GM23338 (cell line): Measurements from ENCODE around the gene CCNF. TPM values are rescaled to one million over a fixed set of nuclear protein-coding genes. Genes with fewer than 3 reads are reported as not detected.

Experiments
- ATAC-seq: fragments of 200-7000 bp; cut with Tn5 transposase; 3 replicates; pipeline ENCODE4 v1.9.1; 2020
- DNase-seq: peaks from one replicate; pipeline ENCODE4 v3.0.0-alpha.2; 2015; ENCODE audit warnings: low spot score
- H2AFZ ChIP-seq: fragments of 200-600 bp; sonication (generic); 2 replicates; pipeline ENCODE4 v1.8.0; 2016; ENCODE audit warnings: antibody characterized with exemption, mild to moderate bottlenecking, moderate library complexity
- H3F3A ChIP-seq: fragments of 200-600 bp; sonication (generic); replicated peaks from 2 replicates; pipeline ENCODE4 v1.8.0; 2017; ENCODE audit warnings: antibody characterized with exemption, mixed run types, low read depth
- H3K27ac ChIP-seq: fragments of 200-600 bp; sonication (generic); 2 replicates; pipeline ENCODE4 v1.6.1; 2016; ENCODE audit warnings: low read depth
- H3K27me3 ChIP-seq: fragments of 200-600 bp; sonication (generic); 2 replicates; pipeline ENCODE4 v1.8.0; 2016; ENCODE audit warnings: mild to moderate bottlenecking, mixed run types, moderate library complexity; ENCODE audit not compliant: insufficient read depth
- H3K36me3 ChIP-seq: fragments of 200-600 bp; sonication (generic); 2 replicates; pipeline ENCODE4 v1.8.0; 2016; ENCODE audit warnings: mild to moderate bottlenecking; ENCODE audit not compliant: insufficient read depth
- H3K4me1 ChIP-seq: fragments of 200-600 bp; sonication (generic); 2 replicates; pipeline ENCODE4 v1.8.0; 2016; ENCODE audit warnings: mild to moderate bottlenecking, moderate library complexity; ENCODE audit not compliant: insufficient read depth
- H3K4me2 ChIP-seq: fragments of 200-600 bp; sonication (generic); 2 replicates; pipeline ENCODE4 v1.7.1; 2017; ENCODE audit warnings: mixed run types
- H3K4me3 ChIP-seq: fragments of 200-600 bp; sonication (generic); 2 replicates; pipeline ENCODE4 v1.6.1; 2016; ENCODE audit warnings: mixed run types
- H3K79me2 ChIP-seq: fragments of 200-600 bp; sonication (generic); replicated peaks from 2 replicates; pipeline ENCODE4 v1.8.0; 2017; ENCODE audit warnings: mild to moderate bottlenecking; ENCODE audit not compliant: insufficient read depth
- H3K9me2 ChIP-seq: fragments of 200-600 bp; sonication (generic); 2 replicates; pipeline ENCODE4 v1.8.0; 2017; ENCODE audit not compliant: insufficient read depth
- H4K20me1 ChIP-seq: fragments of 200-600 bp; sonication (generic); replicated peaks from 2 replicates; pipeline ENCODE4 v1.8.0; 2017; ENCODE audit warnings: mild to moderate bottlenecking; ENCODE audit not compliant: insufficient read depth
- H3K27ac Mint-ChIP-seq: 2 replicates; pipeline ENCODE4 v1.8.0; 2020; ENCODE audit warnings: inconsistent platforms, mild to moderate bottlenecking, moderate library complexity, mixed read lengths
- H3K27me3 Mint-ChIP-seq: 3 replicates; pipeline ENCODE4 v1.8.0; 2022; ENCODE audit warnings: low read depth, mild to moderate bottlenecking, moderate library complexity, mixed read lengths, inconsistent platforms; ENCODE audit not compliant: insufficient read depth, poor library complexity
- H3K36me3 Mint-ChIP-seq: 3 replicates; pipeline ENCODE4 v1.8.0; 2021; ENCODE audit warnings: low read depth, mild to moderate bottlenecking, inconsistent platforms, moderate library complexity, mixed read lengths
- H3K4me1 Mint-ChIP-seq: 3 replicates; pipeline ENCODE4 v1.8.0; 2020; ENCODE audit warnings: mild to moderate bottlenecking, inconsistent platforms, mixed read lengths
- H3K4me3 Mint-ChIP-seq: 3 replicates; pipeline ENCODE4 v1.8.0; 2021; ENCODE audit warnings: moderate library complexity, mild to moderate bottlenecking, inconsistent platforms, mixed read lengths
- H3K9me3 Mint-ChIP-seq: 3 replicates; pipeline ENCODE4 v1.8.0; 2020; ENCODE audit warnings: moderate library complexity, mild to moderate bottlenecking, inconsistent platforms, mixed read lengths
- EZH2phosphoT487 ChIP-seq: fragments of 200-600 bp; sonication (generic); IDR thresholded peaks from one replicate; pipeline ENCODE4 v1.8.1; 2018; ENCODE audit warnings: antibody characterized with exemption; ENCODE audit not compliant: unreplicated experiment
- JUNB ChIP-seq: IDR thresholded peaks from one replicate; pipeline ENCODE4 v1.6.1; 2016; ENCODE audit warnings: antibody characterized with exemption; ENCODE audit not compliant: unreplicated experiment
- POLR2AphosphoS5 ChIP-seq: IDR thresholded peaks from 2 replicates; pipeline ENCODE4 v1.6.1; 2016; ENCODE audit warnings: antibody characterized with exemption, low read depth
- STAT1 ChIP-seq: IDR thresholded peaks from one replicate; pipeline ENCODE4 v1.6.1; 2016; ENCODE audit warnings: antibody characterized with exemption; ENCODE audit not compliant: unreplicated experiment
- ZNF331 ChIP-seq: fragments of 250-450 bp; sonication (Bioruptor Pico); IDR thresholded peaks from 2 replicates; pipeline ENCODE4 v1.5.0; 2020; ENCODE audit warnings: low read depth, mild to moderate bottlenecking, moderate library complexity
- polyA plus RNA-seq: library from polyadenylated mRNA; unstranded; fragments of >200 nt; fragmentation: Nextera tagmentation; extraction: Ambion mirVana; gene quantifications from 2 replicates; pipeline ENCODE4 v1.2.1, GENCODE V29; 2016
- total RNA-seq: library from RNA; depleted of rRNA; stranded (reverse); fragments of >200 nt; shearing (Covaris generic); gene quantifications from 2 replicates; pipeline ENCODE4 v1.2.3, GENCODE V29; 2014
- TF ChIP-seq, protein P1 (sequence below): fragments of 250-450 bp; sonication (Bioruptor Pico); IDR thresholded peaks from 2 replicates; pipeline ENCODE4 v1.5.0; 2020; ENCODE audit warnings: mild to moderate bottlenecking, moderate library complexity
- TF ChIP-seq, protein P2 (sequence below), 2 experiments: fragments of 200-600 bp in 1 of 2; sonication (generic) in 1 of 2; conservative IDR thresholded peaks; 2 replicates each; pipeline versions ENCODE4 v1.5.1 to v1.6.1; 2016 to 2017; ENCODE audit warnings: antibody characterized with exemption in 2 of 2, low read depth in 2 of 2, mild to moderate bottlenecking in 2 of 2, moderate library complexity in 1 of 2

The CCNF gene
- total and polyA plus RNA-seq, 2 experiments from 2014 or later: 21.2 to 54.2 TPM

DNA sequence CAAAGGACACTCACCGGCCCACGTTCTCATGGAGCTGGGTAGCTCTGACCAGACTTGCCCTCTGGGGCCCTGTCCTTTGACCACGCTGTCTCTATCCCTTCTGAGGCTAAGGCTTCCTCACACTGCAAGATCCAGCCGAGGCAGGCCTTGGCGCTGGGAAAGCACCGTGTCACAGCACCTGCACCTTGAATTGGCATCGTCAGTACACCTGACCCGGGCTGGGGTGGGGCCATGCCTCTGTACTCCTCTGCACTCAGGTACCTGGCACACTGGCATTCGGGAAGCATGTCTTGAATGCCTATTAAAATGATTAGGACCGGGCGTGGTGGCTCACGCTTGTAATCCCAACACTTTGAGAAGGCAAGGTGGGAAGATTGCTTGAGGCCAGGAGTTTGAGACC, 51.7 kb downstream of the CCNF start (continued):
- TF ChIP-seq, protein P1, sequence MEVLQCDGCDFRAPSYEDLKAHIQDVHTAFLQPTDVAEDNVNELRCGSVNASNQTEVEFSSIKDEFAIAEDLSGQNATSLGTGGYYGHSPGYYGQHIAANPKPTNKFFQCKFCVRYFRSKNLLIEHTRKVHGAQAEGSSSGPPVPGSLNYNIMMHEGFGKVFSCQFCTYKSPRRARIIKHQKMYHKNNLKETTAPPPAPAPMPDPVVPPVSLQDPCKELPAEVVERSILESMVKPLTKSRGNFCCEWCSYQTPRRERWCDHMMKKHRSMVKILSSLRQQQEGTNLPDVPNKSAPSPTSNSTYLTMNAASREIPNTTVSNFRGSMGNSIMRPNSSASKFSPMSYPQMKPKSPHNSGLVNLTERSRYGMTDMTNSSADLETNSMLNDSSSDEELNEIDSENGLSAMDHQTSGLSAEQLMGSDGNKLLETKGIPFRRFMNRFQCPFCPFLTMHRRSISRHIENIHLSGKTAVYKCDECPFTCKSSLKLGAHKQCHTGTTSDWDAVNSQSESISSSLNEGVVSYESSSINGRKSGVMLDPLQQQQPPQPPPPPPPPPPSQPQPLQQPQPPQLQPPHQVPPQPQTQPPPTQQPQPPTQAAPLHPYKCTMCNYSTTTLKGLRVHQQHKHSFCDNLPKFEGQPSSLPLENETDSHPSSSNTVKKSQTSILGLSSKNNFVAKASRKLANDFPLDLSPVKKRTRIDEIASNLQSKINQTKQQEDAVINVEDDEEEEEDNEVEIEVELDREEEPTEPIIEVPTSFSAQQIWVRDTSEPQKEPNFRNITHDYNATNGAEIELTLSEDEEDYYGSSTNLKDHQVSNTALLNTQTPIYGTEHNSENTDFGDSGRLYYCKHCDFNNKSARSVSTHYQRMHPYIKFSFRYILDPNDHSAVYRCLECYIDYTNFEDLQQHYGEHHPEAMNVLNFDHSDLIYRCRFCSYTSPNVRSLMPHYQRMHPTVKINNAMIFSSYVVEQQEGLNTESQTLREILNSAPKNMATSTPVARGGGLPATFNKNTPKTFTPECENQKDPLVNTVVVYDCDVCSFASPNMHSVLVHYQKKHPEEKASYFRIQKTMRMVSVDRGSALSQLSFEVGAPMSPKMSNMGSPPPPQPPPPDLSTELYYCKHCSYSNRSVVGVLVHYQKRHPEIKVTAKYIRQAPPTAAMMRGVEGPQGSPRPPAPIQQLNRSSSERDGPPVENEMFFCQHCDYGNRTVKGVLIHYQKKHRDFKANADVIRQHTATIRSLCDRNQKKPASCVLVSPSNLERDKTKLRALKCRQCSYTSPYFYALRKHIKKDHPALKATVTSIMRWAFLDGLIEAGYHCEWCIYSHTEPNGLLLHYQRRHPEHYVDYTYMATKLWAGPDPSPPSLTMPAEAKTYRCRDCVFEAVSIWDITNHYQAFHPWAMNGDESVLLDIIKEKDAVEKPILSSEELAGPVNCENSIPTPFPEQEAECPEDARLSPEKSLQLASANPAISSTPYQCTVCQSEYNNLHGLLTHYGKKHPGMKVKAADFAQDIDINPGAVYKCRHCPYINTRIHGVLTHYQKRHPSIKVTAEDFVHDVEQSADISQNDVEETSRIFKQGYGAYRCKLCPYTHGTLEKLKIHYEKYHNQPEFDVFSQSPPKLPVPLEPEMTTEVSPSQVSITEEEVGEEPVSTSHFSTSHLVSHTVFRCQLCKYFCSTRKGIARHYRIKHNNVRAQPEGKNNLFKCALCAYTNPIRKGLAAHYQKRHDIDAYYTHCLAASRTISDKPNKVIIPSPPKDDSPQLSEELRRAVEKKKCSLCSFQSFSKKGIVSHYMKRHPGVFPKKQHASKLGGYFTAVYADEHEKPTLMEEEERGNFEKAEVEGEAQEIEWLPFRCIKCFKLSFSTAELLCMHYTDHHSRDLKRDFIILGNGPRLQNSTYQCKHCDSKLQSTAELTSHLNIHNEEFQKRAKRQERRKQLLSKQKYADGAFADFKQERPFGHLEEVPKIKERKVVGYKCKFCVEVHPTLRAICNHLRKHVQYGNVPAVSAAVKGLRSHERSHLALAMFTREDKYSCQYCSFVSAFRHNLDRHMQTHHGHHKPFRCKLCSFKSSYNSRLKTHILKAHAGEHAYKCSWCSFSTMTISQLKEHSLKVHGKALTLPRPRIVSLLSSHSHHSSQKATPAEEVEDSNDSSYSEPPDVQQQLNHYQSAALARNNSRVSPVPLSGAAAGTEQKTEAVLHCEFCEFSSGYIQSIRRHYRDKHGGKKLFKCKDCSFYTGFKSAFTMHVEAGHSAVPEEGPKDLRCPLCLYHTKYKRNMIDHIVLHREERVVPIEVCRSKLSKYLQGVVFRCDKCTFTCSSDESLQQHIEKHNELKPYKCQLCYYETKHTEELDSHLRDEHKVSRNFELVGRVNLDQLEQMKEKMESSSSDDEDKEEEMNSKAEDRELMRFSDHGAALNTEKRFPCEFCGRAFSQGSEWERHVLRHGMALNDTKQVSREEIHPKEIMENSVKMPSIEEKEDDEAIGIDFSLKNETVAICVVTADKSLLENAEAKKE (CRISPR knock-in tag): no peak
- TF ChIP-seq POLR2AphosphoS5 (no peak), STAT1 (no peak)

DNA sequence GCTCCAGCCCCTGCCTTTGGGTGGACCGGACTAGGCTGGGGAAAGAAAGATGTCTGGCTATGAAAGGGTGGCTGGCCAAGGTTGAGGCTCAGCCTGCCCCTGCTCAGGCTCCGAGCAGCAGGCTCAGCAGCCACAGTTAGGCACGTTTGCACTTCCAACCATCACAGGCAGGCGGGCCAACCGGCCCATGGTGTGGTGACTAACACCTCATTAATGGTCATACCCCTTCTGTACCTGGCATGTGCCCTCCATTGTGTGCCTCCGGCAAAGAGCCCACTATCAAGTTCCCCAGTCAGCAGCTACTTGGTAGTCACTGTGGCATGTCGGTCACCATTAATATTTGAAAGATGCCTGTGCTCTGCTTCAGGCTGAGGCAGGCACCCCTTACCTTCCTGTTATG, 52.4 kb downstream of the CCNF start:
- Histone ChIP-seq H3K36me3 (no peaks in the 10 kb centered on the region), H3K4me2 (no peak overlapping the region), H3K4me1 (no peaks in the 10 kb centered on the region), H3F3A (no peaks in the 10 kb centered on the region; the same call in 1 of the 2 replicates), H3K27me3 (0 out of 2 replicates have a peak, but pooled peaks cover 5% of the 10 kb centered on the region), H3K79me2 (peaks cover 13% of the 10 kb centered on the region), H3K4me3 (no peak overlapping the region), H4K20me1 (peaks cover 22% of the 10 kb centered on the region), H2AFZ (no peak overlapping the region), H3K9me2 (no peaks in the 10 kb centered on the region), H3K27ac (no peak overlapping the region)
- TF ChIP-seq EZH2phosphoT487 (no peak), POLR2AphosphoS5 (no peak), ZNF331 (no peak), STAT1 (no peak), JUNB (no peak)
- TF ChIP-seq, protein P2, sequence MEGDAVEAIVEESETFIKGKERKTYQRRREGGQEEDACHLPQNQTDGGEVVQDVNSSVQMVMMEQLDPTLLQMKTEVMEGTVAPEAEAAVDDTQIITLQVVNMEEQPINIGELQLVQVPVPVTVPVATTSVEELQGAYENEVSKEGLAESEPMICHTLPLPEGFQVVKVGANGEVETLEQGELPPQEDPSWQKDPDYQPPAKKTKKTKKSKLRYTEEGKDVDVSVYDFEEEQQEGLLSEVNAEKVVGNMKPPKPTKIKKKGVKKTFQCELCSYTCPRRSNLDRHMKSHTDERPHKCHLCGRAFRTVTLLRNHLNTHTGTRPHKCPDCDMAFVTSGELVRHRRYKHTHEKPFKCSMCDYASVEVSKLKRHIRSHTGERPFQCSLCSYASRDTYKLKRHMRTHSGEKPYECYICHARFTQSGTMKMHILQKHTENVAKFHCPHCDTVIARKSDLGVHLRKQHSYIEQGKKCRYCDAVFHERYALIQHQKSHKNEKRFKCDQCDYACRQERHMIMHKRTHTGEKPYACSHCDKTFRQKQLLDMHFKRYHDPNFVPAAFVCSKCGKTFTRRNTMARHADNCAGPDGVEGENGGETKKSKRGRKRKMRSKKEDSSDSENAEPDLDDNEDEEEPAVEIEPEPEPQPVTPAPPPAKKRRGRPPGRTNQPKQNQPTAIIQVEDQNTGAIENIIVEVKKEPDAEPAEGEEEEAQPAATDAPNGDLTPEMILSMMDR (conservative IDR thresholded peaks at IDR 0.05; ENCODE audit: low read depth in 2 of 2): no peak
- TF ChIP-seq, protein P1 (CRISPR knock-in tag): no peak
- H3K27me3 Mint-ChIP-seq: peaks cover 11% of the 10 kb centered on the region
- H3K27ac Mint-ChIP-seq: no peak overlapping the region
- no peaks in the 10 kb centered on the region for H3K9me3 Mint-ChIP-seq
- no peaks in the 10 kb centered on the region; the same call in 1 of the 3 replicates for H3K36me3 Mint-ChIP-seq
- ATAC-seq: no peak
- no peak overlapping the region for H3K4me3 Mint-ChIP-seq
- peaks cover 10% of the 10 kb centered on the region for H3K4me1 Mint-ChIP-seq
- DNase-seq: no peak
